Measurements from ENCODE around the gene FDX1.

- TF ChIP-seq CTCF (IDR thresholded peaks at IDR 0.05; ENCODE audit: insufficient read depth, low read length) (no peak), GABPA (IDR thresholded peaks at IDR 0.05; ENCODE audit: low read depth) (no peak)
These were observed 83.6 kb downstream of the FDX1 start for GRCh38 chr11:110513259-110513801.
